H1 (cell line): ENCODE measurements around the gene CD164L2.

Source experiments
- BCL11A ChIP-seq, 2 experiments: IDR thresholded peaks; one replicate each; pipeline ENCODE4 v1.6.1; 2011; ENCODE audit warnings: low read depth in 2 of 2, low read length in 2 of 2, mild to moderate bottlenecking in 2 of 2
- EZH2 ChIP-seq: fragments of 200-600 bp; sonication (generic); IDR thresholded peaks from 2 replicates; pipeline ENCODE4 v1.7.1; 2012; ENCODE audit warnings: low read depth, mild to moderate bottlenecking, moderate library complexity, low read length, inconsistent platforms; ENCODE audit not compliant: severe bottlenecking
- JUN ChIP-seq: IDR thresholded peaks from 2 replicates; pipeline ENCODE4 v1.6.1; 2011; ENCODE audit warnings: low read depth, mild to moderate bottlenecking, improper control_type of control experiment, low read length
- MAFK ChIP-seq: IDR thresholded peaks from 2 replicates; pipeline ENCODE4 v1.6.1; 2012; ENCODE audit warnings: low read depth, mild to moderate bottlenecking, improper control_type of control experiment, low read length
- POLR2A ChIP-seq, 2 experiments: IDR thresholded peaks; 1 replicate in 1 of 2; 2 replicates in 1 of 2; pipeline ENCODE4 v1.6.1; 2011; ENCODE audit warnings: low read depth in 2 of 2, low read length in 2 of 2, mild to moderate bottlenecking in 2 of 2; ENCODE audit errors: control extremely low read depth in 1 of 2
- POLR2AphosphoS5 ChIP-seq: IDR thresholded peaks from 2 replicates; pipeline ENCODE4 v1.6.1; 2011; ENCODE audit warnings: low read depth, low read length
- TAF1 ChIP-seq: IDR thresholded peaks from 2 replicates; pipeline ENCODE4 v1.6.1; 2011; ENCODE audit warnings: mild to moderate bottlenecking, low read depth, low read length
- TCF12 ChIP-seq: IDR thresholded peaks from 2 replicates; pipeline ENCODE4 v1.6.1; 2011; ENCODE audit warnings: low read depth, mild to moderate bottlenecking, low read length
- YY1 ChIP-seq: IDR thresholded peaks from 2 replicates; pipeline ENCODE4 v1.6.1; 2011; ENCODE audit warnings: low read depth, mild to moderate bottlenecking, low read length
- TF ChIP-seq, protein P1 (sequence below), 3 experiments: IDR thresholded peaks; 1 replicate in 2 of 3; 2 replicates in 1 of 3; pipeline versions ENCODE4 v1.5.1 to v1.6.1; 2011; ENCODE audit warnings: low read length in 3 of 3, mild to moderate bottlenecking in 3 of 3, inconsistent platforms in 2 of 3, low read depth in 1 of 3, moderate library complexity in 1 of 3; ENCODE audit not compliant: insufficient read depth in 1 of 3; ENCODE audit errors: control extremely low read depth in 1 of 3
- TF ChIP-seq, protein P2 (sequence below): IDR thresholded peaks from 2 replicates; pipeline ENCODE4 v1.6.1; 2012; ENCODE audit warnings: inconsistent platforms

DNA sequence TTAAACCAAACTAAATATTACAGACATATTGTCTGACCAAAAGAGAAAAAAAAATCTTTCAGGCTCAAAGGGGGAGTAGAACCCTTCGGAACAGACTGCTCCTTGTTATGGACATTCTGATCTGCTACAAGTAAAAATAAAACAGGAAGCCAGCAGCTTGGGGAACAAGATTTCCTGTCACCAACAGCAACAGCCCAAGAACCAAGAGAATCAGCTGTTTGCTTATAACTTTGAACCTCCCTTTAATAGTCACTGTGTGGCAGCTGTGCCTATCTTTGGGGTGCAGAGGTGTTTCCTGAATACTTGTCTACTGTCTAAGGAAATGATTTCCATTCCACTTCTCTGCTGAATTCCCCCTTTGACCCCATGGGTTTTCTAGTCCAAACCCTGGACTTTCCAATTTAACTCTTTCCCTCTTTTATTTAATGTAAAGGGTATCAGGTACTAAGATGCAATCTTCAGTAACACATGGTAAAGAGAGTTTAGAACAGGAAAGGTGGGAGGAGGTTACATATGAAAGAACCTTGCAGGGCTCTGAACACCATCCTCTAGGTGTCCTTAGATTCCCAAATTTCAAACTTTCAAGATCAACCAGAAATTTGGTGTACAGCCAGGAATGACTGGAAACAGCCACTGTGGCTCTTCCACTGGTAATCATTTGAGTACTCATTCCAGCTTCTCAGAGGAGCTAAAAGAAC is 47.9 kb upstream of the CD164L2 start:
- TF ChIP-seq, protein P1, sequence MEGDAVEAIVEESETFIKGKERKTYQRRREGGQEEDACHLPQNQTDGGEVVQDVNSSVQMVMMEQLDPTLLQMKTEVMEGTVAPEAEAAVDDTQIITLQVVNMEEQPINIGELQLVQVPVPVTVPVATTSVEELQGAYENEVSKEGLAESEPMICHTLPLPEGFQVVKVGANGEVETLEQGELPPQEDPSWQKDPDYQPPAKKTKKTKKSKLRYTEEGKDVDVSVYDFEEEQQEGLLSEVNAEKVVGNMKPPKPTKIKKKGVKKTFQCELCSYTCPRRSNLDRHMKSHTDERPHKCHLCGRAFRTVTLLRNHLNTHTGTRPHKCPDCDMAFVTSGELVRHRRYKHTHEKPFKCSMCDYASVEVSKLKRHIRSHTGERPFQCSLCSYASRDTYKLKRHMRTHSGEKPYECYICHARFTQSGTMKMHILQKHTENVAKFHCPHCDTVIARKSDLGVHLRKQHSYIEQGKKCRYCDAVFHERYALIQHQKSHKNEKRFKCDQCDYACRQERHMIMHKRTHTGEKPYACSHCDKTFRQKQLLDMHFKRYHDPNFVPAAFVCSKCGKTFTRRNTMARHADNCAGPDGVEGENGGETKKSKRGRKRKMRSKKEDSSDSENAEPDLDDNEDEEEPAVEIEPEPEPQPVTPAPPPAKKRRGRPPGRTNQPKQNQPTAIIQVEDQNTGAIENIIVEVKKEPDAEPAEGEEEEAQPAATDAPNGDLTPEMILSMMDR (IDR thresholded peaks at IDR 0.05; ENCODE audit: control extremely low read depth in 1 of 3, insufficient read depth in 1 of 3, low read depth in 1 of 3, low read length in 3 of 3): no peak
- TF ChIP-seq YY1: no peak
- no peak for TF ChIP-seq MAFK
- TF ChIP-seq JUN: no peak
- no peak for TF ChIP-seq BCL11A (IDR thresholded peaks at IDR 0.05; ENCODE audit: low read depth in 2 of 2, low read length in 2 of 2)
- no peak for TF ChIP-seq EZH2
- no peak for TF ChIP-seq POLR2AphosphoS5
- no peak for TF ChIP-seq TAF1
- TF ChIP-seq, protein P2, sequence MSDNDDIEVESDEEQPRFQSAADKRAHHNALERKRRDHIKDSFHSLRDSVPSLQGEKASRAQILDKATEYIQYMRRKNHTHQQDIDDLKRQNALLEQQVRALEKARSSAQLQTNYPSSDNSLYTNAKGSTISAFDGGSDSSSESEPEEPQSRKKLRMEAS: no peak
- no peak for TF ChIP-seq POLR2A (IDR thresholded peaks at IDR 0.05; ENCODE audit: control extremely low read depth in 1 of 2, low read depth in 2 of 2, low read length in 2 of 2)
- TF ChIP-seq TCF12: no peak
